GM12878 (cell line): ENCODE results near the gene RAP1GAP2. TPM values are rescaled to one million over a fixed set of nuclear protein-coding genes. Genes with fewer than 3 reads are reported as not detected.

Experiments
- ATAC-seq: fragments of 200-7000 bp; cut with Tn5 transposase; 3 replicates; pipeline ENCODE4 v1.9.1; 2020; ENCODE audit warnings: mild to moderate bottlenecking, moderate library complexity
- BruUV-seq: library from RNA; stranded (reverse); fragments of 400-500 nt; replicated peaks from 2 replicates; lab custom pipeline; 2021; lab: Mats Ljungman, UMichigan
- CTCF ChIA-PET: fragments of 300-600 bp; sonication (Branson Sonifier 250); formaldehyde crosslinking; extraction: SDS; loops from one replicate; lab custom pipeline; 2021; ENCODE audit warnings: inconsistent platforms; lab: Yijun Ruan, JAX
- POLR2A ChIA-PET: fragments of 350-600 bp; formaldehyde crosslinking; extraction: SDS; loops from one replicate; lab custom pipeline; 2021; ENCODE audit warnings: inconsistent platforms; lab: Charles Lee
- RAD21 ChIA-PET: fragments of 300-600 bp; sonication (Branson Sonifier 250); formaldehyde crosslinking; loops from one replicate; lab custom pipeline; 2023; ENCODE audit warnings: antibody characterized with exemption; ENCODE audit not compliant: unreplicated experiment; lab: Charles Lee
- SMC1A ChIA-PET: fragments of 300-600 bp; sonication (Branson Sonifier 250); formaldehyde crosslinking; loops from one replicate; lab custom pipeline; 2023; ENCODE audit not compliant: unreplicated experiment, uncharacterized antibody; lab: Charles Lee
- DNase-seq: peaks from one replicate; pipeline ENCODE4 v3.0.0-alpha.2; 2011; ENCODE audit warnings: low read depth, low spot score
- FAIRE-seq: peaks from 3 replicates; lab custom pipeline; 2011; peaks lifted over from hg19 to GRCh38; lab: Jason Lieb, UNC
- H2AFZ ChIP-seq: 2 replicates; pipeline ENCODE4 v1.6.0; 2011; ENCODE audit warnings: low read depth, low read length, control low read depth; ENCODE audit not compliant: control insufficient read depth
- H3K27ac ChIP-seq: 2 replicates; pipeline ENCODE4 v1.5.1; 2011; ENCODE audit warnings: control low read depth; ENCODE audit not compliant: control insufficient read depth, insufficient read depth
- H3K27me3 ChIP-seq, 2 experiments: replicated peaks in 1 of 2; 2 replicates each; pipeline versions ENCODE4 v1.6.0 to v1.6.1; 2011; ENCODE audit warnings: low read length in 1 of 2; ENCODE audit not compliant: control insufficient read depth in 2 of 2, insufficient read depth in 2 of 2
- H3K36me3 ChIP-seq, 2 experiments: 2 replicates each; pipeline ENCODE4 v1.5.1; 2011; ENCODE audit warnings: low read length in 1 of 2; ENCODE audit not compliant: control insufficient read depth in 2 of 2, insufficient read depth in 2 of 2
- H3K4me1 ChIP-seq: 2 replicates; pipeline ENCODE4 v1.6.1; 2011; ENCODE audit warnings: mild to moderate bottlenecking, low read length, moderate library complexity, mixed read lengths; ENCODE audit not compliant: control insufficient read depth, insufficient read depth
- H3K4me2 ChIP-seq: 2 replicates; pipeline ENCODE4 v1.6.0; 2011; ENCODE audit warnings: control low read depth; ENCODE audit not compliant: control insufficient read depth, insufficient read depth
- H3K4me3 ChIP-seq: fragments of 200-600 bp; sonication (generic); 2 replicates; pipeline ENCODE4 v1.5.1; 2016
- H3K79me2 ChIP-seq: 2 replicates; pipeline ENCODE4 v1.6.0; 2011; ENCODE audit warnings: low read length; ENCODE audit not compliant: control insufficient read depth, insufficient read depth
- H3K9ac ChIP-seq: 2 replicates; pipeline ENCODE4 v1.8.0; 2011; ENCODE audit warnings: low read length, control low read depth, mixed read lengths; ENCODE audit not compliant: control insufficient read depth, insufficient read depth
- H3K9me3 ChIP-seq: replicated peaks from 3 replicates; pipeline ENCODE4 v1.5.1; 2011; ENCODE audit warnings: mild to moderate bottlenecking, low read length; ENCODE audit not compliant: control insufficient read depth, insufficient read depth
- H4K20me1 ChIP-seq: 2 replicates; pipeline ENCODE4 v1.6.0; 2011; ENCODE audit not compliant: control insufficient read depth, insufficient read depth
- E2F4 ChIP-seq: IDR thresholded peaks from 2 replicates; pipeline ENCODE4 v1.6.1; 2012; ENCODE audit warnings: low read depth, low read length, improper control_type of control experiment
- ESRRA ChIP-seq: IDR thresholded peaks from 2 replicates; pipeline ENCODE4 v1.6.1; 2012; ENCODE audit warnings: mild to moderate bottlenecking, low read length, improper control_type of control experiment
- NBN ChIP-seq: fragments of 450-650 bp; IDR thresholded peaks from 2 replicates; pipeline ENCODE4 v1.6.1; 2016
- POU2F2 ChIP-seq: IDR thresholded peaks from 3 replicates; pipeline ENCODE4 v1.6.1; 2011; ENCODE audit warnings: low read depth, mild to moderate bottlenecking, low read length, borderline replicate concordance
- STAT1 ChIP-seq: fragments of 450-650 bp; conservative IDR thresholded peaks from 2 replicates; pipeline ENCODE4 v1.6.1; 2014; ENCODE audit warnings: antibody characterized with exemption, mild to moderate bottlenecking
- SUZ12 ChIP-seq: fragments of 200-600 bp; sonication (generic); IDR thresholded peaks from one replicate; pipeline ENCODE4 v1.6.1; 2018; ENCODE audit warnings: antibody characterized with exemption, mild to moderate bottlenecking; ENCODE audit not compliant: unreplicated experiment
- ZNF207 ChIP-seq: fragments of 450-650 bp; IDR thresholded peaks from 2 replicates; pipeline ENCODE4 v1.6.1; 2014; ENCODE audit warnings: antibody characterized with exemption, mild to moderate bottlenecking, borderline replicate concordance
- ZNF217 ChIP-seq: fragments of 450-650 bp; IDR thresholded peaks from 2 replicates; pipeline ENCODE4 v1.6.1; 2017; ENCODE audit warnings: antibody characterized with exemption, mild to moderate bottlenecking
- WGBS: methylation state at CpG from one replicate; pipeline ENCODE4 v1.1.6; 2016; ENCODE audit warnings: low lambda C conversion rate; ENCODE audit not compliant: insufficient replicate concordance, insufficient coverage; ENCODE audit errors: missing lambda C conversion rate; 5-methylcytosine and 5-hydroxymethylcytosine counted together
- in situ Hi-C: fragments of 300-500 bp; cut with MboI; formaldehyde crosslinking; loops from 9 replicates; pipeline ENCODE4 v1.14.3; 2018; ENCODE audit warnings: mixed read lengths
- intact Hi-C: fragments of 100-400 bp; cut with micrococcal nuclease; formaldehyde crosslinking; loops from one replicate; pipeline ENCODE4 v1.14.2; 2022; ENCODE audit not compliant: unreplicated experiment
- polyA plus RNA-seq, 11 experiments: library from polyadenylated mRNA; depleted of rRNA in 4 of 11; unstranded in 6 of 11; stranded (reverse) in 5 of 11; fragments of >200 nt; fragmentation: Nextera tagmentation in 4 of 11; fragmentation: Illumina TruSeq in 1 of 11; extraction: Ambion mirVana in 4 of 11; extraction: Trizol in 1 of 11; gene quantifications; 1 replicate in 1 of 11; 2 replicates in 10 of 11; pipeline versions ENCODE4 v1.2.1 to v1.2.3, GENCODE V29; 2011 to 2016; ENCODE audit warnings: inconsistent platforms in 2 of 11, missing spikeins in 2 of 11, low read depth in 1 of 11
- total RNA-seq, 4 experiments: library from RNA; depleted of rRNA in 3 of 4; stranded (reverse); fragments of >200 nt in 3 of 4; fragmentation: Illumina TruSeq in 1 of 4; extraction: Trizol in 1 of 4; gene quantifications; 2 replicates each; pipeline versions ENCODE4 v1.2.1 to v1.2.3, GENCODE V29; 2013 to 2021
- TF ChIP-seq, protein P1 (sequence below): fragments of 450-650 bp; IDR thresholded peaks from 2 replicates; pipeline ENCODE4 v1.6.1; 2016; ENCODE audit warnings: mild to moderate bottlenecking

The RAP1GAP2 gene
- total and polyA plus RNA-seq, 10 of the 15 experiments (the other 5 are each of a cell fraction or from before 2014, with no cell fraction given): 0.03 to 0.95 (median 0.49) TPM; not detected in 2

DNA sequence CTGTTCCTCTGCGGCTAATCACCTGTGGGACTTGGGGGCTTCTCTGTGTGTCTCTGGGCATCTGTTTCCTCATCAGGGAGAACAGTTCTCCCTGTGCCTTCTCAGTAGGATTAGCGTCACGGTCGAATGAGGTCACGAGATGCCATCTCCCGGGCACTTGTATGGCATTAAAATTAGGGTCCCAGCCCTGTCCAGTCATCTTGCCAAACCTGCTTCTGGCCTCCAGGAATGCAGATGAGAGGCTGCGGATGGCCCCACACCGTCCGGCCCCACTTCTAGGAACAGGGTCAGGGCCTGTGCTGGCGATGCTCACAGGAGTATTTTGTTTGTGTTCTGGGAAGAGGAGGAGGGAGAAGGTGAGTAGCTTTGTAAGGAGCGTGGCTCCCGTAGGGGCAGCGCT lies 208.7 kb downstream of the RAP1GAP2 start:
- Histone ChIP-seq H3K4me1 (peaks cover 35% of the 10 kb centered on the region), H3K4me2 (peak overlapping the region; percentile 98; the same call in 1 of the 2 replicates), H3K79me2 (no peaks in the 10 kb centered on the region), H3K4me3 (peak overlapping the region; percentile 40; the same call in 1 of the 2 replicates), H4K20me1 (no peaks in the 10 kb centered on the region), H2AFZ (peak overlapping the region; percentile 95), H3K36me3 (no peaks in the 10 kb centered on the region), H3K9ac (peak overlapping the region; percentile 61), H3K27me3 (no peaks in the 10 kb centered on the region), H3K9me3 (no peaks in the 10 kb centered on the region), H3K27ac (peak overlapping the region; percentile 78; the same call in 1 of the 2 replicates)
- FAIRE-seq (no peak), ATAC-seq (no peak), DNase-seq (no peak)
- 80% methylated on average over 13 of the region's 13 CpGs for WGBS
- BruUV-seq: no TSS peak
- in situ Hi-C loops: loop anchor here (25.0 kb wide), 1 partner anchor 593 kb away; the partner anchor contains the start of gene MNT
- intact Hi-C loops: no loop called here
- ChIA-PET SMC1A (interaction anchor here (1.1 kb wide), 1 partner anchor 8 kb away, joined by 9 read pairs; no protein-coding TSS in a partner anchor), RAD21 (no interaction called here), POLR2A (no interaction called here), CTCF (interaction anchor here (1.3 kb wide), 1 partner anchor 156 kb away, joined by 3 read pairs; no protein-coding TSS in a partner anchor)
- TF ChIP-seq, protein P1, sequence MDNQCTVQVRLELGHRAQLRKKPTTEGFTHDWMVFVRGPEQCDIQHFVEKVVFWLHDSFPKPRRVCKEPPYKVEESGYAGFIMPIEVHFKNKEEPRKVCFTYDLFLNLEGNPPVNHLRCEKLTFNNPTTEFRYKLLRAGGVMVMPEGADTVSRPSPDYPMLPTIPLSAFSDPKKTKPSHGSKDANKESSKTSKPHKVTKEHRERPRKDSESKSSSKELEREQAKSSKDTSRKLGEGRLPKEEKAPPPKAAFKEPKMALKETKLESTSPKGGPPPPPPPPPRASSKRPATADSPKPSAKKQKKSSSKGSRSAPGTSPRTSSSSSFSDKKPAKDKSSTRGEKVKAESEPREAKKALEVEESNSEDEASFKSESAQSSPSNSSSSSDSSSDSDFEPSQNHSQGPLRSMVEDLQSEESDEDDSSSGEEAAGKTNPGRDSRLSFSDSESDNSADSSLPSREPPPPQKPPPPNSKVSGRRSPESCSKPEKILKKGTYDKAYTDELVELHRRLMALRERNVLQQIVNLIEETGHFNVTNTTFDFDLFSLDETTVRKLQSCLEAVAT: no peak
- TF ChIP-seq ZNF217 (no peak), ZNF207 (no peak), SUZ12 (no peak), ESRRA (no peak), POU2F2 (no peak), E2F4 (no peak), NBN (no peak), STAT1 (no peak)
